Smooth muscle cell (in vitro differentiated cells): ENCODE measurements around the gene PCNX1. TPM values are rescaled to one million over a fixed set of nuclear protein-coding genes. Genes with fewer than 3 reads are reported as not detected.

ENCODE experiments used
- DNase-seq: peaks from one replicate; lab custom pipeline; 2025; ENCODE audit not compliant: unreplicated experiment; lab: John Stamatoyannopoulos, UW
- H2AFZ ChIP-seq: fragments of 200-600 bp; sonication (generic); 2 replicates; pipeline ENCODE4 v1.6.0; 2016; ENCODE audit warnings: antibody characterized with exemption, low read depth, mild to moderate bottlenecking
- H3F3A ChIP-seq: fragments of 200-600 bp; sonication (generic); 2 replicates; pipeline ENCODE4 v1.6.0; 2017; ENCODE audit warnings: antibody characterized with exemption, low read depth
- H3K27ac ChIP-seq: fragments of 200-600 bp; sonication (generic); 2 replicates; pipeline ENCODE4 v1.5.1; 2016; ENCODE audit warnings: low read depth, mild to moderate bottlenecking
- H3K27me3 ChIP-seq: fragments of 200-600 bp; sonication (generic); 2 replicates; pipeline ENCODE4 v1.6.1; 2016; ENCODE audit warnings: low read depth, mild to moderate bottlenecking
- H3K36me3 ChIP-seq: fragments of 200-600 bp; sonication (generic); 2 replicates; pipeline ENCODE4 v1.5.1; 2016; ENCODE audit warnings: low read depth
- H3K4me1 ChIP-seq: fragments of 200-600 bp; sonication (generic); 2 replicates; pipeline ENCODE4 v1.5.1; 2016; ENCODE audit warnings: low read depth
- H3K4me2 ChIP-seq: fragments of 200-600 bp; sonication (generic); 2 replicates; pipeline ENCODE4 v1.6.0; 2016; ENCODE audit warnings: mild to moderate bottlenecking
- H3K4me3 ChIP-seq: fragments of 200-600 bp; sonication (generic); 2 replicates; pipeline ENCODE4 v1.5.1; 2016; ENCODE audit warnings: mild to moderate bottlenecking
- H3K79me2 ChIP-seq: fragments of 200-600 bp; sonication (generic); 2 replicates; pipeline ENCODE4 v1.6.0; 2016; ENCODE audit warnings: low read depth, mild to moderate bottlenecking
- H3K9ac ChIP-seq: fragments of 200-600 bp; sonication (generic); 2 replicates; pipeline ENCODE4 v1.6.0; 2016; ENCODE audit warnings: low read depth
- H3K9me3 ChIP-seq: fragments of 200-600 bp; sonication (generic); replicated peaks from 2 replicates; pipeline ENCODE4 v1.5.1; 2016; ENCODE audit warnings: low read depth
- H4K20me1 ChIP-seq: fragments of 200-600 bp; sonication (generic); 2 replicates; pipeline ENCODE4 v1.6.0; 2016; ENCODE audit warnings: low read depth
- CTCF ChIP-seq: fragments of 200-600 bp; sonication (generic); IDR thresholded peaks from 2 replicates; pipeline ENCODE4 v1.5.1; 2017; ENCODE audit warnings: borderline replicate concordance, mild to moderate bottlenecking, antibody characterized with exemption; ENCODE audit not compliant: insufficient read depth, poor library complexity, severe bottlenecking
- WGBS: methylation state at CpG from one replicate; pipeline ENCODE4 v1.1.7; 2016; ENCODE audit warnings: low lambda C conversion rate; 5-methylcytosine and 5-hydroxymethylcytosine counted together
- polyA plus RNA-seq: library from polyadenylated mRNA; unstranded; fragments of >200 nt; fragmentation: Nextera tagmentation; extraction: Ambion mirVana; gene quantifications from 2 replicates; pipeline ENCODE4 v1.2.1, GENCODE V29; 2016
- total RNA-seq: library from RNA; depleted of rRNA; stranded (reverse); fragments of >200 nt; gene quantifications from 2 replicates; pipeline ENCODE4 v1.2.3, GENCODE V29; 2014

The PCNX1 gene
- total and polyA plus RNA-seq, 2 experiments from 2014 or later = 12.2 to 68.2 TPM

GRCh38 chr14:70896981-70897380, 10.3 kb upstream of the PCNX1 start:
- Histone ChIP-seq H3K27me3 (no peaks in the 10 kb centered on the region), H4K20me1 (no peaks in the 10 kb centered on the region), H3K27ac (peak overlapping the region; percentile 6), H3K4me3 (no peak overlapping the region), H3K9me3 (no peaks in the 10 kb centered on the region), H3K4me1 (no peaks in the 10 kb centered on the region), H3K36me3 (no peaks in the 10 kb centered on the region), H2AFZ (no peak overlapping the region), H3K79me2 (no peaks in the 10 kb centered on the region), H3K9ac (no peak overlapping the region), H3K4me2 (no peak overlapping the region), H3F3A (peaks cover 9% of the 10 kb centered on the region)
- WGBS = 90% methylated on average over 3 of the region's 3 CpGs
- TF ChIP-seq CTCF = no peak
- no peak for DNase-seq

GRCh38 chr14:70897464-70897863, 9.8 kb upstream of the PCNX1 start:
- H3K27me3 ChIP-seq = no peaks in the 10 kb centered on the region
- WGBS = 86% methylated on average over 2 of the region's 2 CpGs
- no peaks in the 10 kb centered on the region for H4K20me1 ChIP-seq
- H3K36me3 ChIP-seq = no peaks in the 10 kb centered on the region
- peaks cover 9% of the 10 kb centered on the region for H3F3A ChIP-seq
- DNase-seq = no peak
- H3K9ac ChIP-seq = no peak overlapping the region
- H3K79me2 ChIP-seq = no peaks in the 10 kb centered on the region
- no peak overlapping the region for H3K4me3 ChIP-seq
- no peaks in the 10 kb centered on the region for H3K4me1 ChIP-seq
- no peak overlapping the region for H3K4me2 ChIP-seq
- H3K9me3 ChIP-seq = no peaks in the 10 kb centered on the region
- peak overlapping the region; percentile 6 for H3K27ac ChIP-seq
- no peak for TF ChIP-seq CTCF
- no peak overlapping the region for H2AFZ ChIP-seq

GRCh38 chr14:70898111-70898745, 9.0 kb upstream of the PCNX1 start:
- H3K4me1 ChIP-seq = no peaks in the 10 kb centered on the region
- H3K79me2 ChIP-seq = no peaks in the 10 kb centered on the region
- no peaks in the 10 kb centered on the region for H3K9me3 ChIP-seq
- no peaks in the 10 kb centered on the region for H3K36me3 ChIP-seq
- H3K4me2 ChIP-seq = no peak overlapping the region
- TF ChIP-seq CTCF = no peak
- H4K20me1 ChIP-seq = no peaks in the 10 kb centered on the region
- no peak overlapping the region for H3K27ac ChIP-seq
- no peak for DNase-seq
- H3K27me3 ChIP-seq = no peaks in the 10 kb centered on the region
- no peak overlapping the region for H3K9ac ChIP-seq
- H3K4me3 ChIP-seq = no peak overlapping the region
- 78% methylated on average over 3 of the region's 3 CpGs for whole genome bisulfite sequencing
- peaks cover 9% of the 10 kb centered on the region for H3F3A ChIP-seq
- H2AFZ ChIP-seq = no peak overlapping the region

- no peaks in the 10 kb centered on the region for H3K79me2 ChIP-seq
- no peak for TF ChIP-seq CTCF
- no peaks in the 10 kb centered on the region for H4K20me1 ChIP-seq
- H3K9me3 ChIP-seq = no peaks in the 10 kb centered on the region
- no peak for DNase-seq
- peaks cover 17% of the 10 kb centered on the region for H3K4me1 ChIP-seq
- H3K36me3 ChIP-seq = no peaks in the 10 kb centered on the region
- 28% methylated on average over 1 of the region's 1 CpG for WGBS
- peak overlapping the region; percentile 77 for H3K27ac ChIP-seq
- no peak overlapping the region for H2AFZ ChIP-seq
- no peak overlapping the region for H3K4me3 ChIP-seq
- H3K27me3 ChIP-seq = no peaks in the 10 kb centered on the region
- H3K4me2 ChIP-seq = peak overlapping the region; percentile 19
- H3F3A ChIP-seq = peaks cover 14% of the 10 kb centered on the region
- H3K9ac ChIP-seq = peak overlapping the region; percentile 40
Observed at GRCh38 chr14:70901269-70901668, 6.0 kb upstream of the PCNX1 start.
